ENCODE results near the gene FXYD7.
"Not testable (repeated sequence)": the region's sequence is repeated elsewhere in the genome, so short reads cannot be mapped to it uniquely, and the experiment has no call there.

The FXYD7 gene

DNA sequence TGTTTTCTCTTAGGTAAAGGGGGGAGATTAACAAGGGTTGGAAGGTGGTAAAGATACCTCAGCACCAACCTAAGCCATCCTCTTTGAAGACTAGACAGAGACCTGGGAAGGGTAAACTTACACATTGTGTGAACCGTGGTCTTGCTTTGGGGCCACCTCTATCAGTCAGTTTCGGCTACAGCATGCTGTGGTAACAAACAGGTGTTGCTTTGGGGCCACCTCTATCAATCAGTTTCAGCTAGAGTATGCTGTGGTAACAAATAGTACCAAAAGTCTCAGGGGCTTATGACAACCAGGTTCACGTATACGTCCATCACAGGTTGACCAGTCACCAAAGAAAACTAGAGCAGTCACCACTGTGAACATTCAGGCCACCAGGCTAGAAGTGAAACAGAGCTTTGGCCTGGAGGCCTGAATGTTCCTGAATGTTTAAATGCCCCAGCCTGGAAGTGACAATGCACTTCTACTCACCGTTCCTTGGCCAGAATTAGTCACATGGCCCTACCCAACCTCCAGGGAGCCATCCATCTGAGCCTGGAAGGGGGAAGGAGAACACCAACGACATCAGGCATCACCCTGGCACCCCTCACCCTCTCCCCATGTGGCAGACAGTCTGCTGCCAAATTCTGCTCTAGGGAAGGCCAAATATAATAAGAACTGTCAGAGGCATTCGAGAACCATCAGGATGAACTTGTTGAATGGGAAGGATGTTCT lies 3.8 kb downstream of the FXYD7 start:
- DNase-seq: no peak

DNA sequence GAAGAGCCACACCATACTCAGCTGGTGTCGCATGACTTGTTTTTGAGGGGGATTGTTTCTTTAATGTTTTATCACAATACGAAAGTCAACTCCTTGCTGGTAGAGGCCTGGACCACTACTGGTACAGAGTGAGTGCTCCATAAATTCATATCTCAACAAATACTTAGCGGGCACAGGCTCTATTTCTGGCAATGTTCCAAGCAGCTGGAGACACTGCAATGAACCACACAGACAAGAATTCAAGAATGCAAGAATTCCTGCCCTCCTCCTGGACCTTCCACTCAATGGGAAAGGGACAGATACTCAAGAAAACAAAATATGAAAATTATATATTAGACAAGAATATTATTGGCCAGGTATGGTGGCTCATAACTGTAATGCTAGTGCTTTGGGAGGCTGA lies 6.4 kb downstream of the FXYD7 start:
- no peak for DNase-seq

DNA sequence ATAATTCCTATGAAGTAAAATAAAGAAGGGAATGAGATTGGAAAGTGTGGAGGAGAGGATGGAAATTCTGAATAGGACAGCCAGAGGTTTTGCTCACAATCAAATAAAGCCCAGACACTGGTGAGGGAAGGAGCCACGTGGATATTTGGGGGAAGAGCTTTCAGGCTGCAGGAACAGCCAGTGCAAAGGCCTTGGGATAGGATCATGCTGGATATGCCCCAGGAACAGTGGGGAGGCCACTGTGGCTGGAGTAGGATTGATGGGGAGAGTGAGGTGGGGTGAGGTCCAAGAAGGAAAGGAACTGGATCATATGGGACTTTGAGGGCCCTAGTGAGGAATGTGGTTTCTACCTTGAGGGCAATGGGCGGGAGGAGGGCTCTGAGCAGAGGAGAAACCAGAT lies 7.4 kb downstream of the FXYD7 start:
- no peak for DNase-seq

DNA sequence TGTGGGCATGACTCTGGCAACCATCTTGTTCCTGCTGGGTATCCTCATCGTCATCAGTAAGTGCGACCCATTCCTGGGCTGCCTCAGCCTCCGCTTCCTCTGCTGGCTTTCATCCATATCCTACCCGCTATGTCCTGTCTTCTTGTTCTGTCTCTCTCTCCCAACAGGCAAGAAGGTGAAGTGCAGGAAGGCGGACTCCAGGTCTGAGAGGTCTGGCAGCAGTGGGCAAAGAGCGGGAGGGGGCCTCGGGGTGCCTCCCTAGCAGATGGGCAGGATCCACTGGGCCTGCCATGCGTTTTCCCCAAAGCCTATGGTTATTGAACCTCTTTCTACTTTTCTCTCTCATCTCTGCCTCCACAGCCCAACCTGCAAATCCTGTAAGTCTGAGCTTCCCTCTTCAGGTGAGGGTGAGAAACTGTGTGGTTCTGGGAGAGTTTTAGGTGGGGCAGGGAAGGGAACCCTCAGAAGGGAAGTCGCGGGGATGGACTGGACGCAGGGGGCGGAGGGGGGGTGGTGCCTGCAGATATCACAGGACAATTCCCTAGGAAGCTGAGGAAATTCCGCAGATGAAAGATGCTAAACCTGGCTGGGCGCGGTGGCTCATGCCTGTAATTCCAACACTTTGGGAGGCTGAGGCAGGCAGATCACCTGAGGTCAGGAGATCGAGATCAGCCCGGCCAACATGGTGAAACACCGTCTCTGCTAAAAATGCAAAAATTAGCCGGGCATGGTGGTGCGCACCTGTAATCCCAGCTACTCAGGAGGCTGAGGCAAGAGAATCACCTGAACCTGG lies 8.4 kb downstream of the FXYD7 start:
- DNase-seq: no peak

- not testable (repeated sequence) for DNase-seq
These were observed 10.1 kb downstream of the FXYD7 start for GRCh38 chr19:35153129-35153522.

DNA sequence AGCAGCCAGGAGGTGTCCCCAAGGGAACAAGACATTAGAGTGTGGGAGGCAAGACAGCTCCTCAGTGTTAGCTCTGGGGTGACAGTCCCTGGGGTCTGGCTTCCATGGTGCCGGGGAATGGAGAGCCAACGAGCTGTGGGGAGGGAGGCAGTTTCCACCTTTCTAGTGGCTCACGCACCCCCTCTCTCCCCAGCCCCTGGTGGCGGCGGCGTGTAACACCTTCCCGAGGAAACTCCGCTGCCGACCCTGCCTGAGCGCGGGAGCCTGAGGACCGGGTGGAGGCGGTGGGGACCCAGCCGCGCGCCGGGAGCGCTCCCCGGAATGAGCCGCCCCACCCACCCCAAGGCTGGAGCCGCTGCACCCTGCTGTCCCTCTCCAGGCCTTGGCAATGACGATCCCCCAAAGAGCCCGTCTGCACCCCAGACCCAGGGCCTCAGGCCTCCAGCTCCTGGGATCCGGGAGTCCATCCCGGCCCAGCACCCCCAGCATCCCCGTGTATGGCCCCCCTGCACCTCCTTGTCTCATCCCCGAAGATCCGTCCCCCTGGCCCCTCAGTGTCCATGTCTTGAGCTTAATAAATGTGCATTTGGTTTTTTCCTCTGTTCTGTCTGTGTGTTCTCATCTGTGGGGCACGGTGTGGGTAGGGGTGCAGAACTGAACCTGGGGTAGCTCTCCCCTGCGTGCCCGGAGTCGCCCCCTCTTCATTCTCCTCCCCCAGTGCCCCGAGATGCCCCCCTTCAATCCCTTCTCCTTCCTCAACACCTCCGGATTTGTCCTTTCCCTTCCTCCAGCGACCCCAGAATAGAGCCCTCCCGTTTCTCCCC lies 10.9 kb downstream of the FXYD7 start:
- peak; percentile 82 for DNase-seq

DNA sequence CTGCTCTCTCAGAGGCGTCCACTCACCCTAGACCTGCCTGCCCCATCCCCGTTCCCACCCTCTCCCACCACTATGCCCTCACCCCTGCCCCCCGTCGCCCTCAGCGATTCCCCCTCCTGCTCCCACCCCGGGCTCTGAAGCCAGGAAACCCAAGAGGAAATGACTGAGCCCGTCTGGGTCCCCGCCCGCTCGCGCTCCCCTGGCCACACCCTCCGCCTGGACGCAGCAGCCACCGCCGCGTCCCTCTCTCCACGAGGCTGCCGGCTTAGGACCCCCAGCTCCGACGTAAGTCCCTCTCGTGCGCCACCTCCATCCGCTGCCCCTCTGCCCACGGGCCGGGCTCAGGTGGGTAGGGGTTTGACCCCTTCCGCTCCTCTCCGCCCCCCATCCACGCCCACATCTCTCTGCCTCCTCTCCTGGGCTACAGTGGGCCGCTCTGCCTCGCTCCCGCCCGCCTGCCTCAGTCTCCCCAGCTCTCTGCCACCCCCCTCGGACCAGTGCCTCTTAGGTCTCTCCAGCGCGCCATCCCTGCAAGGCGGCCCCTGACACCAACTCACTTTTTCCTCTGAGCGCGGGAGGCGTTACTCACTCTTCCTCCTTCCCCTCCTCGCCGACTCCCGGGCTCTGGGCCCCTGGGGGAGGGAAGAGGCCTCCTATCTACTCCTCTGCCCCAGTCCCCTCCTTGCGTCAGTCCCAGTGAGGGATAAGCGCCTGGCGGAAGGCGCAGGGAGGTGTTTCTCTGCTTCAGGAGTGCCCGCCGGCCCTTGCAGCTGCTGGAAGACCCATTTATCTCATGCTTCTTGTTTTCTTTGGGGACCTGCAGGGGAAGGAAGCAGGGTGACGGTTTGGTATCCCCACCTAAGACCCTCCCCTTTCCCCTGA lies 11.7 kb downstream of the FXYD7 start, which contains the start of gene FXYD5:
Gene FXYD5, plus strand, starts transcription at position 211 of the 882 bp plus-strand sequence. CDS start 816 bp downstream, outside the sequence.
- DNase-seq: peak; percentile 88

GRCh38 chr19:35155441-35155840 lies 12.4 kb downstream of the FXYD7 start:
- peak; percentile 28 for DNase-seq

- DNase-seq: no peak
These were observed 13.1 kb downstream of the FXYD7 start for GRCh38 chr19:35155981-35156672.

DNA sequence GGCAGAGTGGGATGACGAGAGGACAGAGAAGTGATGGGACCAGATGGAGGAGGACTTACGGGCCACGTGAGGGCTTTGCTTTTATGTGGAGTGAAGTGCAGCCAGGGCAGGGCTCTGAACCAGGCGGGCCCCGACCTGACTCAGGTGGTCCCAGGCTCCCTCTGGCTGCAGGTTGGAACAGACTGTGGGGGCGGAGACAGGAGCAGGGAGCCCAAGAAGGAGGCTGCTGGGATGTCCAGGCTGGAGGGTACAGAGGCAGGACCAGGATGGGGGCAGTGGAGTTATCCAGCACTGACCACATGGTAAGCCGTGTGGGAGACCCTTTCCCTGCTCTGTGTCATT lies 13.6 kb downstream of the FXYD7 start:
- DNase-seq: no peak

GRCh38 chr19:35157431-35157830 lies 14.4 kb downstream of the FXYD7 start:
- DNase-seq: no peak

DNA sequence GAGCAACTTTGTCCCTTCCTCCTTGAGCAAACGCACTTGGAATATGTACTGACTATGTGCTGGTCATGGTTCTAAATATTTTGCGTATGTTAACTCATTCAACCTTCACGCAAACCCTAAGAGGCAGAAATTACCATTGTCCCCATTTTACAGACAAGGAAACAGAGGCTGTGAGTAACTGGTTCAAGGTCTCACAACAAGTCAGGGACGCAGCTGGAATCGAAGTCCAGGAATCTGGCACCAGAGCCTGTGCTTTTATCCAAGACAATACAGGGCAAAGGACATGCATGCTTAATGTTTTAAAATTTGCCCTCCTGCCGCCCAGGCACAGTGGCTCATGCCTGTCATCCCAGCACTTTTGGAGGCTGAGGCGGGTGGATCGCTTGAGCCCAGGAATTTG lies 16.6 kb downstream of the FXYD7 start:
- no peak for DNase-seq

DNA sequence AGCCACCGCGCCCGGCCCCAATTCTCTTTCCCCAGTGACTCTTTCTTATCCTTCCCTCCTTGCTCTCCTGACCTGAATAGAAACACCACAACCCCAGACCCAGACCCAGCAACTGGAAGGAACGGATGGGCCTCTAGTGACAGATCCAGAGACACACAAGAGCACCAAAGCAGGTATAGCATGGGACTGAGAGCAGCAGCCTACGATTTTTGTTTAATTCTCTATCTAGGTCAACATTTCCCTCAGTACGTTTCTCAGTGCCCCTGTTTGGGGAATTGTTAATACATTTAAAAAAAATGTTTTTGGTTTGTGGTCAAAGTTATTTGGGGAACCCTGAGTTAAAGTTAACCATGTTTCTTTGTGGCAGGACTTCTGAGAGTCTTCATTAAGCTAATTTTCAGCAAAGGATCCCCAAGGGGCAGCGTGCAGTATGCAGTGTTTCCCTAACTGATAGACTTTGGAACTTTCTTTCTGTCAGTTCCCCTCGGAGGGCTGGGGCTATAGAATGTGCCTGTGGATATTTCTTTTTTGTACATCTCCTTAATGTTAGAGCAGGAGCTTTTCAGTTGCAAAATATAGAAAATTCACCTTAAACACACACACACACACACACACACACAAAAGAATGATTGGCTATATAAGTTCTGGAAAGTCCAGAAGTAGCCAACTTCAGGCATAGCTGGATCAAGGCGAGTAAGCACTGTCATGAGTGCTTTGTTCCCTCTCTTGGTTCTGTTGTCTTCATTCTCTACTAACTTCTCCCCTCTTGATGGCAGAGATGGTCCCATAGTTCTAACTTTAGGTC lies 17.8 kb downstream of the FXYD7 start:
- DNase-seq: no peak

- no peak for DNase-seq
These were observed 18.3 kb downstream of the FXYD7 start for GRCh38 chr19:35161434-35161743.

DNA sequence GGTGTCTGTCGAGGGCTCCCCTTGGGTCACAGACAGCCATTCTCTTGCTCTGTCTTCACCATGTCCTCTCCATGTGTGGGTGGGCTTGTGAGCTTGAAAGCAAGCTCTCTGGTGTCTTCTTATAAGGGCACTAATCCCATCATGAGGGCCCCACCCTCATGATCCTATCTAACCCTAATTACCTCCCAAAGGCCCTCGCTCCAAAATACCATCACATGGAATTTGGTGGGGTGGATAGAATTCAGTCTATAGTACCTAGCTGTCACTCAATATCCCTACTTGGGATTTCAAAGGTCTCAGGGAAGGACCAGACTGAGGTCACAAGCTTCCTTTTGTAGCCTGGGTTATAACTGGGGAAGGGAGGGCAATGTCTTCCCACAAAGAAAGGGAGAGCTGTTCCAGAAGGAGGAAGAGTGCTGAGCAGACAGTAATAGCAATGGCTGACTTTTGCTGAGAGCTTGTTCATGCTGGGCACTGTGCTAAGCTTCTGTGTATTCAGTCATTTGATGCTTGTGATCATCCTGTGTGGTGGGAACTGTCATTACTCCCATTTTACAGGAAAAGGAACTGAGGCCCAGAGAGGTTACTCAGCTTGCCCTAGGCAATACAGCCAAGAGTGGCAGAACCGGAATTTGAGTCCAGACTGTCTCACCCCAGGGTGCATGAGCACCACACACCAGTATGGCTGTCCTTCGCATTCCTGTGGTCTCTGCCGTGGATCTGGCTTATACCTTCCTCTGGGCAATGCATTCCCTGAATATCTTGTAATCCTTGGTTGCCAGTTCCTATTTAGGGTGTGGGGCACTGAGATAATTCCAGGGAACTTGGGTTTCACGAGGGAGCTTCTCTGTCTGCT lies 19.6 kb downstream of the FXYD7 start:
- DNase-seq: no peak

DNA sequence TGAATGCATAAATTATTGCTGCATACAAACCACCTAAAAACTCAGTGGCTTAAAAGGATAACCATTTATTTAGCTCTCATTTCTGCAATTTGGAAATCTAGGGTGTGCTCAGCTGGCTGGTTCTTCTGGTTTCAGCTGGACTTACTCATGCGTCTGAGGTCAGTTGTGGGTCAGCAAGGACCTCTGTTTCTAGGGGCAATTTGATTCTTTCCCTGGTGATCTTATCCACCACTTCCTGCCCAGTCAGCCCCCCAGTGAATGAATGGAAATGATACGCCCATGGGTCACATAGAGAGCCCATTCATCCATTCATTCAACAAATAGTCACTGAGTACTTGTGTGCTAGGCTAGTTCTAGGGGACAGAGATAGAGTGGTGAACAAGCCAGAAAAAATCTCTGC lies 21.4 kb downstream of the FXYD7 start:
- DNase-seq: no peak

GRCh38 chr19:35165200-35166058 lies 22.4 kb downstream of the FXYD7 start:
- no peak for DNase-seq

- DNase-seq: no peak
These were observed 23.3 kb downstream of the FXYD7 start for GRCh38 chr19:35166100-35167063.

Data from stimulated activated CD4-positive, alpha-beta T cell treated with anti-CD3 and anti-CD28 coated beads, Interleukin-1b, Interleukin-23, amount 100 ng/mL, for 48 hours (primary cell).